Omental fat pad (tissue), 4 donors: ENCODE data around the gene SPINDOC. TPM values are rescaled to one million over a fixed set of nuclear protein-coding genes. Genes with fewer than 3 reads are reported as not detected.
"Not testable (repeated sequence)": the region's sequence is repeated elsewhere in the genome, so short reads cannot be mapped to it uniquely, and the experiment has no call there.

Experiments
- ATAC-seq: fragments of 150-250 bp; one replicate; pipeline ENCODE4 v1.9.1; 2016; ENCODE audit warnings: mild to moderate bottlenecking, moderate library complexity; ENCODE audit not compliant: low FRiP score
- DNase-seq: peaks from one replicate; pipeline ENCODE4 v3.0.0-alpha.2; 2019; ENCODE audit warnings: low spot score
- total RNA-seq, 4 donors: library from RNA; depleted of rRNA; stranded (reverse); fragments of >200 nt; gene quantifications; one replicate each; pipeline ENCODE4 v1.1.0, GENCODE V29; 2016
- TF ChIP-seq, protein P1 (sequence below), 3 donors: fragments of 450-650 bp; IDR thresholded peaks; one replicate each; pipeline ENCODE4 v1.5.1; 2016 to 2017; ENCODE audit warnings: antibody characterized with exemption in 3 of 3, mild to moderate bottlenecking in 3 of 3, moderate library complexity in 2 of 3

Gene SPINDOC
- total RNA-seq, 4 donors from 2014 or later: 7.3 to 12.8 (median 8.6) TPM

DNA sequence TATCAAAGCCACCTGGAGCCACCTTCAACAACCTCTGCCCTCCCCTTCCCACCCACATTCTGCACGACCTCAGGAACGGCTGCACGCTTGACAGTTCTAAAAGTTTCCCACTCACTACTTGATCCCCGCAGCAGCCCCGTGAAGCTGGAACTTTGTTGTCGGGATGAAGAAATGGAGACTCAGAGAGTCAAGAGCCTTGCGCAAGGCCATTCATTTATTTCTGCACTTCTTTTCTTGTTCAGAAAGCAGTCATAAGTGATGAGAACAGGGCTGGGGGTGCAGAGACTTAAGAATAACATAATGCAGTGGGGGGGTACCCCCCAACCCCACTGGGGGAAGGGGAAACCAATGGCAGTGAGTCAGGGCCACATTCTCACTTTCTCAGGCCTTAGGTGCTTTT lies 42.5 kb upstream of the SPINDOC start:
- DNase-seq (no peak), ATAC-seq (no peak)
- TF ChIP-seq, protein P1, sequence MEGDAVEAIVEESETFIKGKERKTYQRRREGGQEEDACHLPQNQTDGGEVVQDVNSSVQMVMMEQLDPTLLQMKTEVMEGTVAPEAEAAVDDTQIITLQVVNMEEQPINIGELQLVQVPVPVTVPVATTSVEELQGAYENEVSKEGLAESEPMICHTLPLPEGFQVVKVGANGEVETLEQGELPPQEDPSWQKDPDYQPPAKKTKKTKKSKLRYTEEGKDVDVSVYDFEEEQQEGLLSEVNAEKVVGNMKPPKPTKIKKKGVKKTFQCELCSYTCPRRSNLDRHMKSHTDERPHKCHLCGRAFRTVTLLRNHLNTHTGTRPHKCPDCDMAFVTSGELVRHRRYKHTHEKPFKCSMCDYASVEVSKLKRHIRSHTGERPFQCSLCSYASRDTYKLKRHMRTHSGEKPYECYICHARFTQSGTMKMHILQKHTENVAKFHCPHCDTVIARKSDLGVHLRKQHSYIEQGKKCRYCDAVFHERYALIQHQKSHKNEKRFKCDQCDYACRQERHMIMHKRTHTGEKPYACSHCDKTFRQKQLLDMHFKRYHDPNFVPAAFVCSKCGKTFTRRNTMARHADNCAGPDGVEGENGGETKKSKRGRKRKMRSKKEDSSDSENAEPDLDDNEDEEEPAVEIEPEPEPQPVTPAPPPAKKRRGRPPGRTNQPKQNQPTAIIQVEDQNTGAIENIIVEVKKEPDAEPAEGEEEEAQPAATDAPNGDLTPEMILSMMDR (IDR thresholded peaks at IDR 0.05): no peak

GRCh38 chr11:63771741-63772318 lies 41.4 kb upstream of the SPINDOC start:
- not testable (repeated sequence) for ATAC-seq, DNase-seq

DNA sequence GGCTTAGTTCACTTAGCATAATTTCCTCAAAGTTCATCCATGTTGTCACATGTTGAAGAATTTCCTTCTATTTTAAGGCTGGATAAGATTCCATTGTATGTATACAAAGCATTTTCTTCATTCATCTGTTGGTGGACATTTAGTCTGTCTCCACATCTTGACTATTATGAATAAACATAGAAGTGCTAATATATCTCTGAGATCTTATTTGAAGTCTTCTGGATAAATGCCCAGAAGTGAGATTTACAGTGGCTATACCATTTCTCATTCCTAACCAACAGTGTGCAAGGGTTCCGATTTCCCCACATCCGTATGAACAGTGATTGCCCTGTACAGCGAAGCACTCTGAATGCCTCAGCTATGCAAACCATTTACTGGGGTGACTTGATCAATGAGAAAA lies 38.1 kb upstream of the SPINDOC start:
- DNase-seq: no peak
- ATAC-seq: no peak
- TF ChIP-seq, protein P1 (IDR thresholded peaks at IDR 0.05): no peak

DNA sequence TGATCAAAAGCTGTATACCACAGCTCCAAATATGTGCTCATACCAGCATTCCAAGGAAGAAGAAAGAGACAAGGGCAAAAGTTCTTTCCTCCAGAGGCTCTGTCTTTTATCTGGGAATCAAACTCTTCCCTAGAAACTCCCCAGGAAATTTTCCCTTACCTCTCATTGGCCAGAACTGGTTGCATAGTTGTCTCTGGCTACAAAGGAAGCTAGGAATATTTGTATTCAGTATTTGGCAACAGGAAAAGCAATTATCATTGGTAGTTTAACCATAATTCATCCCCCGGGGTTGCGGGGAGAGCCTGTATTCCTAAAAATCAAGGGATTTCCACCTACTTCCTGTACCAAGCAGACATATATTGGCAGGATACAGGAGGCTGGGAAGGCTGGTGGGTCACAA lies 34.2 kb upstream of the SPINDOC start:
- TF ChIP-seq, protein P1 (IDR thresholded peaks at IDR 0.05): no peak
- ATAC-seq (no peak), DNase-seq (no peak)

DNA sequence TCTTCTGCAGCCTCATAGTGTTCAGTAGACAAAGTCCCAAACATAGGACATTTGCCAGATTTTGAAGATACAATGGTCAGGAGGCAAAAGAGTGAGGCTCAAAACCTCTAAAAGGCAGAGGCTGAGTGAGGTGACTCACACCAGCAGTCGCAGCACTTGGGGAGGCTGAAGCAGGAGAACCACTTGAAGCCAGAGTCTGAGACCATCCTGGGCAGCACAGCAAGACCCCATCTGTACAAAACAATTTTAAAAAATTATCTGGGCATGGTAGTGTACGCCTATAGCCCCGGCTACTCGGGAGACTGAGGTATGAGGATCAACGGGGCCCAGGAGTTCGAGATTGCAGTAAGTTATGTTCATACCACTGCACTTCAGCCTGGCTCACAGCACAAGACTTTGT lies 30.5 kb upstream of the SPINDOC start:
- ATAC-seq: no peak
- TF ChIP-seq, protein P1 (IDR thresholded peaks at IDR 0.05): no peak
- no peak for DNase-seq

DNA sequence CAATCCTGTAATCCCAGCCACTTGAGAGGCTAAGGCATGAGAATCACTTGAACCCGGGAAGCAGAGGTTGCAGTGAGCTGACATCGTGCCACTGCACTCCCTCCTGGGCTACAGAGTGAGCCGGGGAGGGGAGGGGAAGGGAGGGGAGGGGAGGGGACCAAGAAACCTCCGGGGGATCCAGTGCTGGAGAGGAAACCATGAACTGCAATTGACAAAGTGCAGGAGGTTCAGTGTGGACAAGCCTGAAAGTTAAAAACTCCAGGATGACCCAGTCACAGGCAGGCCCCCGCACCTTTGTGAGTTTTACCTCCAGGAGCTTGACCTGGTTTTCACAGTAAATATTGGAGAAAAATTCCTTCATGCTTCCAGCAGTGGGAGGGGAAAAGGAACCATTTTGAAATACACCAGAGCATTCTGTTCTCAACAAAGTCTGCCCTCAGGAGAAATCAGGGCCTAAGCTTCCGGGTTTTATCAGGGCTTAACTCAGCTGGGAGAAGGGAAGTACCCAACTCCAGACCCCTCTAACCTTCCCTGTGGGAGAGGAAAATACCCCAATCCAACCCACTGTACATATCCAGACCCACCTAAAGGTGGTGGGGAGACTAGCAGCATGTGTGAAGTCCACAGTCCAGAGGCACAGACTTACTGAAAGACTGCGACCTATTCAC lies 29.2 kb upstream of the SPINDOC start:
- no peak for ATAC-seq
- TF ChIP-seq, protein P1 (IDR thresholded peaks at IDR 0.05): no peak
- no peak for DNase-seq

- TF ChIP-seq, protein P1 (IDR thresholded peaks at IDR 0.05): no peak
- ATAC-seq (no peak), DNase-seq (no peak)
These were observed 27.4 kb upstream of the SPINDOC start for GRCh38 chr11:63785823-63786222.
